ENCODE data around the gene RBM38.

The RBM38 gene

GRCh38 chr20:57404006-57404405 is 12.8 kb downstream of the RBM38 start:
- no peak for DNase-seq (ENCODE audit: low spot score)

- no peak for DNase-seq (ENCODE audit: low spot score)
Measured at GRCh38 chr20:57404419-57405072, 13.3 kb downstream of the RBM38 start.

- DNase-seq (ENCODE audit: low spot score) = no peak
Measured at GRCh38 chr20:57405236-57406016, 14.2 kb downstream of the RBM38 start.

GRCh38 chr20:57407541-57407956 is 16.4 kb downstream of the RBM38 start:
- DNase-seq (ENCODE audit: low spot score) = no peak

GRCh38 chr20:57408131-57408530 is 16.9 kb downstream of the RBM38 start:
- DNase-seq (ENCODE audit: low spot score) = no peak

GRCh38 chr20:57408536-57409233 is 17.5 kb downstream of the RBM38 start:
- no peak for DNase-seq (ENCODE audit: low spot score)

GRCh38 chr20:57409316-57409671 is 18.1 kb downstream of the RBM38 start:
- DNase-seq (ENCODE audit: low spot score) = no peak

GRCh38 chr20:57409672-57410397 is 18.6 kb downstream of the RBM38 start:
- no peak for DNase-seq (ENCODE audit: low spot score)

- DNase-seq (ENCODE audit: low spot score) = no peak
Measured at GRCh38 chr20:57410398-57410920, 19.3 kb downstream of the RBM38 start.

- DNase-seq (ENCODE audit: low spot score) = no peak
Measured at GRCh38 chr20:57410924-57411323, 19.7 kb downstream of the RBM38 start.

- DNase-seq (ENCODE audit: low spot score) = no peak
Measured at GRCh38 chr20:57411406-57412283, 20.4 kb downstream of the RBM38 start.

- DNase-seq (ENCODE audit: low spot score) = no peak
Measured at GRCh38 chr20:57412347-57413029, 21.3 kb downstream of the RBM38 start.

- no peak for DNase-seq (ENCODE audit: low spot score)
Measured at GRCh38 chr20:57413986-57414385, 22.8 kb downstream of the RBM38 start.

- no peak for DNase-seq (ENCODE audit: low spot score)
Measured at GRCh38 chr20:57414867-57415592, 23.8 kb downstream of the RBM38 start.

- no peak for DNase-seq (ENCODE audit: low spot score)
Measured at GRCh38 chr20:57415771-57416170, 24.6 kb downstream of the RBM38 start.

GRCh38 chr20:57416296-57417022 is 25.3 kb downstream of the RBM38 start:
- no peak for DNase-seq (ENCODE audit: low spot score)

GRCh38 chr20:57417051-57417689 is 26.0 kb downstream of the RBM38 start:
- no peak for DNase-seq (ENCODE audit: low spot score)

Data from iPS-NIHi11 (cell line).